Measurements from ENCODE around the gene ERVMER34-1.

The ERVMER34-1 gene

DNA sequence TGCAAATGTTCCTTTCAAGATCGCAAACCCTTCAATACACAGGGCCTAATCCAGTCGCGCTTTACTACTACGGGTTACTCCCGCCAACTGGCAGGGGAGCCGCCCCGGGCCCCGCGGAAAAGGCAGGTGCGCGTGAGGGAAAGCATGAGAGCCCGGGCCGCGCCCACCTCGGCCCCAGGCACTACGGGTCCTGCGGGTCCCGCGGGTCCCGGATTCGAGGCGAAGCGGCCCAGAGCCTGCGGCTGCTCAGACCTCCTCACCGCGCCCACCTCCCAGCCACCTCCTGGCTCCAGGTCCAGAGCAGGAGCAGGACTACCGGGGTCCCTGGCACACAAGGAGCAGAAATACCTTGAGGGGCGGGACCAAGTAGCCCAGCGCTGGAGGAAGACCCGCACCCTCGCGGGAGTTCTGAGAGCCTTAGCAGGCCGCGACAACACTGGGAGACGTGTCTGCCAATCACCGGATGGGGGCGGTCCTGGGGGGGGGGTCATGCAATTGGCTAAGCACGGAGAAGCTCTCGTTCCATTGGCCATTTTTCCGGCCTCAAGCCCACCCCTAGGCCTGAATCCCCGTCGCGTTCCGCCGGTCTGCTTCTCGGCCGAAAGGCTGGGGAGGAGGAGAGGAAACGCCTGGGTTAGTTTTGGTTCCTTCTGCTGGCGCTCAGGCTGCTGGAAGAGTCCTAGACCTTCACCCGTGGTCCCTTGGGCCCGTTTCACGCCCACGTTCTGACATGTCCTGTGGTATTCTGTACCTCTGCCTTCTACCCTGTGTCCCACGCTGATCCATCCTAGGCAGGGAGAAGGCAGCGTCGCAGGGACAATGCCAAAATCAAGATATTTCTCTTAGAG, 29.0 kb downstream of the ERVMER34-1 start:
- DNase-seq (ENCODE audit: low read depth in 3 of 3) = peak; percentile 72 to 81 (median 78)

DNA sequence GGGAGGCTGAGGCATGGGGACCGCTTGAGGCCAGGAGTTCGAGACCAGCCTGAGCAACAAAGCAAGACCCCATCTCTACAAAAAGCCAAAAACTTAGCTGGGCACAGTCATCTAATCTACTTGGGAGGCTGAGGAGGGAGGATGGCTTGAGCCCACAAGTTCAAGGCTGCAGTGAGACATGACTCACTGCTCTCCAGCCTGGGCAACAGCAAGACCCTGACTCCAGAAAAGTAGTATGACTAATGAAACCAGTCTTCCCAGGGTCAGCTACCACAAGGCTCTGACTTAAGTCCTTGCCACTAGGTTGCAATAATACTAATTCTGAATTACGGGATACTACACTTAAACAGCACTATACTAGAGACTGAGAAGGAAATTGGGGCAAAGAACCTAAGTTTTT, 33.1 kb downstream of the ERVMER34-1 start:
- no peak for DNase-seq (ENCODE audit: low read depth in 3 of 3)

GRCh38 chr4:52716364-52717151, 34.7 kb downstream of the ERVMER34-1 start:
- no peak for DNase-seq (ENCODE audit: low read depth in 3 of 3)

- DNase-seq (ENCODE audit: low read depth in 3 of 3) = no peak
Observed at GRCh38 chr4:52715914-52716313, 35.3 kb downstream of the ERVMER34-1 start.

GRCh38 chr4:52715255-52715897, 35.8 kb downstream of the ERVMER34-1 start:
- no peak for DNase-seq (ENCODE audit: low read depth in 3 of 3)

GRCh38 chr4:52714597-52715254, 36.5 kb downstream of the ERVMER34-1 start:
- DNase-seq (ENCODE audit: low read depth in 3 of 3) = no peak

DNA sequence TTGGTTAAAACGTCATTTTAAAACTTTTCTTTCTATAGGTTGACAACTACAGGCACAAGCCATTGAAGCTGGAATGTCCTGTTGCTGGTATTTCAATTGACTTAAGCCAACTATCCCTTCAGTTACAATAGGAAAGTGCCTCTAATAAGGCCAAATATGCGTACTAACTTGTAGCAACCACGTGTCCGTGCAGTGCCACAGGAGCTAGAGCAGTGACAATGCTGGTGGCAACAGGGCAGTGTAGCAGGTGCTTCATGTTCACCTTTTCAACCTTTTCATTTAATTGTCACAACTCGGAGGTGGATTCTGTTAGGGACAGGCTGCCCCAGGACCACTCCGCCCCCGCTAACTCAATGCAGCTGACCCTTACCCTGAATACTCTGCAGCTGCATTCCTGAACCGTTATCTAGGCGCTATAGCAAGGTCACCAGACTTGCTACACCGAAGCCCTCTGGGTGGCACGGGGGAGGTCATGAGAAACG, 37.7 kb downstream of the ERVMER34-1 start:
- no peak for DNase-seq (ENCODE audit: low read depth in 3 of 3)

- DNase-seq (ENCODE audit: low read depth in 3 of 3) = peak; percentile 89 to 93 (median 89)
Observed at GRCh38 chr4:52712251-52713130, 38.7 kb downstream of the ERVMER34-1 start.

DNA sequence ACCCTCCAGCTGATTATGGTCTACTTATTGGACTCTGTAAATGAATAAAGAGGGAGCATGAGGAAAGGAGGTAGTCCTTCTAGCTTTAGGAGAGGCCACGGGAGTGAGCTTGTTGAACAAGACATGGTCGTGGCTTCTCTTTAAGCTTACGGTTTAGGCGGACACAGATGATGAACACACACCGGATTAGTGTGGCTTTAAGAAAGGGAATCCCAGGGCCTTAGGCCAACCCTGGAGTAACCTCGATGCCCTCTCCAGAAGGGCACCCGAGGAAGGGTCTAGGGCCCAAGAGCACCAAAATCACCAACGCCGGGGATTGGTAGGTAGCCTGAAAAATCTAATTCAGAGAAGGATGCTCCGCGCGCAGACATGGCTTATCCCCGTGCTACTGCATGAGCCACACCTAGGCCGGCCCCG, 39.4 kb downstream of the ERVMER34-1 start:
- DNase-seq (ENCODE audit: low read depth in 3 of 3) = no peak

DNA sequence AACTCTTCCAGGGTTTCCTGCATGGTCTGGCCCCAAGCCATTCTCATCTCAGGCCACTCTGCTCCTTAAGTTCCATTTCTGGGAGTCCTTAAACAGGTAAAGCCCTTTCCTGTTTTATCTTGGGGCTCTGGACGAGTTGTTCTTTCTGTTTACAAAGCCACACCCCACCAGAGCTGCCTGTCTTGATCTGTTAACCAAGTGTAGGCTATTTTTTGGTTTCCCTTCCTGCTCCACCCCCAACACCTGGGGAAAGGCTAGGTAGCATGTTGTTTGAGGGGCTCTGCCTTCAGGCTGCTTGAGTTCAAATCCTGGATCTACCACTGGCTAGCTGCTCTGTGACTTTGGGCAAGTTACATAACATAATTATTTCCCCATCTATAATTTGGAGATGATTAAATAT, 40.0 kb downstream of the ERVMER34-1 start:
- no peak for DNase-seq (ENCODE audit: low read depth in 3 of 3)

GRCh38 chr4:52709155-52709554, 42.1 kb downstream of the ERVMER34-1 start:
- no peak for DNase-seq (ENCODE audit: low read depth in 3 of 3)

DNA sequence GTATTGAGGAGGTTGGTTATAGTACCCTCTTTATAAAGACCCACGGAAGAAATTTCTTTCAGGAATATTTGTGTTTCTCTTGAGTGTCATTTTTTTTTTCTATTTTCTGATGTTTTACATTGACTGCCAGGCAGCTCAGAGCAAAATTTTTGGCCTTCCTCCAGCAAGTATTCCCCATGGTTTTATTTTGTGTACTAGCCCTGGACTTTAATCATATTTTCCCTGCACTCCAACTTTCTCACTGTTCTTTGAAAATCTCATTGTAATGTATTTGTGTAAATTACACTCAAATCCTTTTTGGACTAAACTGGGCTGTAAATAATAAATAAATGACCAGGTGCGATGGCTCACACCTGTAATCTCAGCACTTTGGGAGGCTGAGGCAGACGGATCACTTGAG, 46.6 kb downstream of the ERVMER34-1 start:
- DNase-seq (ENCODE audit: low read depth in 3 of 3) = no peak

DNA sequence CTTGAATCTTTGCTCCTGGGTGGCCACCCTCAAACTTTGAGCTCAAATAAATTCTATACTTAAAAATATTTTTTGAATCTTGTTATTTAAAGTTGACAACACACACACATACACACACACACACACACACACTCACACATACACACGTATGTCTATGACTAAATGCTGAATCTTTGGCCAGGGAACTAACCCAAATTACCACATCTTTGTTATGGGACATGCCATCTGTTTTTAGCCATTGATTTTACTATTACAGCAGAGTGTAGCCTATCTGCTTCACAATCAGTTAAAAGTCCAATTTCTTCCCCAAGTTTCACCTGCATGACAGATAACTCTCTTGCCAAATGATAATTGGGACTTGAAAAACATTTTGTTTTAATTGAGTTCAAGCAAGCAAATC, 47.1 kb downstream of the ERVMER34-1 start:
- DNase-seq (ENCODE audit: low read depth in 3 of 3) = no peak

GRCh38 chr4:52701207-52701606, 50.0 kb downstream of the ERVMER34-1 start:
- no peak for DNase-seq (ENCODE audit: low read depth in 3 of 3)

DNA sequence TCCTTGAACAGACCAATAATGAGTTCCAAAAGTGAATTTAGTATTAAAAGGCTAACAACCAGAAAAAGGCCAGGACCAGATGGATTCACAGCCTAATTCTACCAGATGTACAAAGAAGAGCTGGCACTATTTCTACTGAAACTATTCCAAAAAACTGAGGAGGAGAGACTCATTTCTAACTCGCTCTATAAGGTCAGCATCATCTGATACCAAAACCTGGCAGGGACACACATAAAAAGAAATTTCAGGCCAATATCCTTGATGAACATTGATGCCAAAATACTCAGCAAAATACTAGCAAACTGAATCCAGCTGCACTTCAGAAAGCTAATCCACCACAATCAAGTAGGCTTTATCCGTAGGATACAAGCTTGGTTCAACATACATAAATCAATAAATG, 56.3 kb downstream of the ERVMER34-1 start:
- no peak for DNase-seq (ENCODE audit: low read depth in 3 of 3)

DNA sequence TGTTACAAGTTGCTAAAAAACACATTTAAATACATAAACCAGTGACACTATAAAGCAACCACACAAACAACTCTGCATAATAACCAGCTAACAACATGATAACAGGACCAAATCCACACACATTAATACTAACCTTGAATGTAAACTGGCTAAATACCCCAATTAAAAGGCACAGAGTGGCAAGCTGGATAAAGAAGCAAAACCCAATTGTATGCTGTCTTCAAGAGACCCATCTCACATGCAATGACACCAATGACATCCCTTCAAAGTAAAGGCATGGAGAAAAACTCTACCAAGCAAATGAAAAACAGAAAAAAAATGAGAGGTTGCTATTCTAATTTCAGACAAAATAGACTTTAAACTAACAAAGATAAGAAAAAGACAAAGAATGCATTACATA, 57.7 kb downstream of the ERVMER34-1 start:
- DNase-seq (ENCODE audit: low read depth in 3 of 3) = no peak
